Heart right ventricle (tissue), 16 donors: ENCODE measurements around the gene KCTD13. TPM values are rescaled to one million over a fixed set of nuclear protein-coding genes. Genes with fewer than 3 reads are reported as not detected.
"Not testable (repeated sequence)": the region's sequence is repeated elsewhere in the genome, so short reads cannot be mapped to it uniquely, and the experiment has no call there.

Experiments used
- ATAC-seq, 8 donors: fragments of 200-7000 bp; cut with Tn5 transposase; one replicate each; pipeline ENCODE4 v1.9.1; 2020; ENCODE audit warnings: mild to moderate bottlenecking in 8 of 8, moderate library complexity in 8 of 8, moderate number of reproducible peaks in 1 of 8
- DNase-seq, 2 donors: peaks; one replicate each; pipeline ENCODE4 v3.0.0-alpha.2; 2020
- H3K27ac ChIP-seq, 10 donors: fragments of 200-600 bp; sonication (generic) in 2 of 10; one replicate each; pipeline versions ENCODE4 v1.5.0 to v1.8.0; 2020 to 2022; ENCODE audit warnings: mild to moderate bottlenecking in 3 of 10
- H3K27me3 ChIP-seq, 7 donors: fragments of 200-600 bp; one replicate each; pipeline ENCODE4 v1.8.0; 2021 to 2022; ENCODE audit warnings: mild to moderate bottlenecking in 2 of 7
- H3K36me3 ChIP-seq, 9 donors: fragments of 200-600 bp; sonication (generic) in 1 of 9; one replicate each; pipeline versions ENCODE4 v1.5.0 to v1.8.0; 2020 to 2022; ENCODE audit warnings: mild to moderate bottlenecking in 2 of 9
- H3K4me1 ChIP-seq, 9 donors: fragments of 200-600 bp; sonication (generic) in 1 of 9; one replicate each; pipeline versions ENCODE4 v1.5.0 to v1.8.0; 2020 to 2022; ENCODE audit warnings: mild to moderate bottlenecking in 4 of 9
- H3K4me3 ChIP-seq, 10 donors: fragments of 200-600 bp; sonication (generic) in 2 of 10; one replicate each; pipeline versions ENCODE4 v1.5.0 to v1.8.0; 2020 to 2022; ENCODE audit warnings: mild to moderate bottlenecking in 7 of 10, moderate library complexity in 2 of 10
- H3K9me3 ChIP-seq, 11 donors: fragments of 200-600 bp in 10 of 11; sonication (generic) in 2 of 11; one replicate each; pipeline versions ENCODE4 v1.5.0 to v1.8.0; 2013 to 2022; ENCODE audit warnings: mild to moderate bottlenecking in 2 of 11, control low read depth in 1 of 11, moderate library complexity in 1 of 11
- CTCF ChIP-seq, 9 donors: fragments of 200-600 bp; sonication (generic) in 2 of 9; IDR thresholded peaks; one replicate each; pipeline versions ENCODE4 v1.5.0 to v1.8.0; 2021 to 2022; ENCODE audit warnings: antibody characterized with exemption in 9 of 9, mild to moderate bottlenecking in 5 of 9, moderate library complexity in 1 of 9
- WGBS, 2 donors: extraction: QIAGEN DNeasy Blood & Tissue Kit; methylation state at CpG; one replicate each; pipeline ENCODE4 v1.1.7; 2013; ENCODE audit warnings: inconsistent platforms in 1 of 2; 5-methylcytosine and 5-hydroxymethylcytosine counted together
- intact Hi-C, 10 donors: fragments of 100-400 bp; cut with DNase I; formaldehyde crosslinking; loops; one replicate each; pipeline versions ENCODE4 v1.11.1 to v1.14.2; 2022
- polyA plus RNA-seq, 2 donors: library from polyadenylated mRNA; stranded (reverse); fragments of 200-250 nt; gene quantifications; one replicate each; pipeline ENCODE4 v1.2.3, GENCODE V29; 2013
- total RNA-seq, 10 donors: library from RNA; stranded (reverse); fragmentation: NEBNext Ultra II Directional in 3 of 10; extraction: Animal tissue kit (Norgen Biotek cat#: 25700) in 3 of 10; gene quantifications; one replicate each; pipeline versions ENCODE4 v1.2.1 to v1.2.4, GENCODE V29; 2021 to 2023
- donor health status: Arrhythmogenic right ventricular cardiomyopathy.
- donor health status: ischemic (EF 13 %, LVEDD 7.1; RV severe dilation, severe dysfunction).
- donor health status: healthy with polysubstance abuse.
- donor health status: DM: no; HTN: yes; CAD: no.
- donor health status: DM: no; HTN: no; CAD: no.
- donor health status: ischemic (EF 25% LVEDD 6.9; RV normal size, moderate dysfunction).
- donor health status: ischemic (EF 25% LVEDD 5.7; RV mildly dilated, moderate dysfunction).
- donor health status: healthy.
- donor health status: DM: yes; HTN: yes; CAD: no.
- donor health status: Ischemic cardiomyopathy.
- donor health status: ischemic (EF 35%, LVEDD 5.7; RV mildly dilated, moderate dysfunction).
- donor health status: nonischemic (EF 11% LVEDD 7.7; RV severe dilation, severe dysfunction).
- donor health status: DM: yes; HTN: yes; CAD: no.
- donor health status: PGD.
- donor health status: ischemic (EF 29% LVEDD 5.4; RV normal size, mild dysfunction).
- donor health status: nonischemic (EF 23%, LVEDD 6.1; RV moderate dilation, normal function).

KCTD13 gene
- total and polyA plus RNA-seq, 12 donors = 5.2 to 18.0 (median 7.3) TPM

DNA sequence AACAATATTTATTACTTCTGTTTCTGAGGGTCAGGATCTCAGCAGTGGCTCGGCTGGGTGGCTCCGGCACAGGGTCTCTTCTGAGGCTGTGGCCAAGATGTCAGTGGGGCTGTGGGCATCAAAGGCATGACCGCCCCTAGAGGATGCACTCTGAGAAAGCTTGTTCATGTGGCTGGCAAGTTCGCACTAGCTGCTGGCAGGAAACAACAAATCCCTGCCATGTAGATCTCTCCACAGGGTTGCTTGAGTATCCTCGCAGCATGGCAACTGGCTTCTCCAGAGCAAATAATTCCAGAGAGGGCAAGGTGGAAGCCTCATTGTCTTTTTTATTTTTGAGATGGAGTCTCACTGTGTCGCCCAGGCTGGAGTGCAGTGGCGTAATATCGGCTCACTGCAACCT, 12.5 kb downstream of the KCTD13 start:
- intact Hi-C loops = no loop called here
- 96 to 98% methylated on average over 8 of the region's 8 CpGs for WGBS, 2 donors
- Histone ChIP-seq H3K27me3 (no peaks in the 10 kb centered on the region), H3K27ac (no peak overlapping the region), H3K4me1 (no peaks in the 10 kb centered on the region), H3K36me3 (peaks cover 0 to 46% (median 6%) of the 10 kb centered on the region in 9 donors), H3K4me3 (no peak overlapping the region), H3K9me3 (no peaks in the 10 kb centered on the region)
- DNase-seq = no peak
- TF ChIP-seq CTCF (IDR thresholded peaks at IDR 0.05) = no peak
- no peak for ATAC-seq

GRCh38 chr16:29912087-29912486, 13.9 kb downstream of the KCTD13 start:
- Histone ChIP-seq H3K4me1 (no peaks in the 10 kb centered on the region), H3K27ac (no peak overlapping the region), H3K9me3 (no peaks in the 10 kb centered on the region), H3K36me3 (peaks cover 0 to 36% (median 0%) of the 10 kb centered on the region in 9 donors), H3K27me3 (no peaks in the 10 kb centered on the region), H3K4me3 (no peak overlapping the region)
- ATAC-seq = no peak
- TF ChIP-seq CTCF (IDR thresholded peaks at IDR 0.05) = no peak
- WGBS, 2 donors = 60 to 64% methylated on average over 11 of the region's 11 CpGs
- intact Hi-C loops = no loop called here
- DNase-seq = no peak

GRCh38 chr16:29911676-29912010, 14.4 kb downstream of the KCTD13 start:
- H3K27ac ChIP-seq = no peak overlapping the region
- no peak for TF ChIP-seq CTCF (IDR thresholded peaks at IDR 0.05)
- DNase-seq = no peak
- H3K4me1 ChIP-seq = no peaks in the 10 kb centered on the region
- H3K27me3 ChIP-seq = no peaks in the 10 kb centered on the region
- intact Hi-C loops = no loop called here
- WGBS, 2 donors = 70 to 77% methylated on average over 15 of the region's 15 CpGs
- no peaks in the 10 kb centered on the region for H3K9me3 ChIP-seq
- H3K4me3 ChIP-seq = no peak overlapping the region
- ATAC-seq = peak in 3 of 8 donors; percentile 33 to 50 (median 33)
- H3K36me3 ChIP-seq = peaks cover 0 to 33% (median 0%) of the 10 kb centered on the region in 9 donors

GRCh38 chr16:29910819-29911675, 15.0 kb downstream of the KCTD13 start:
- WGBS, 2 donors = 86 to 87% methylated on average over 20 of the region's 20 CpGs
- Histone ChIP-seq H3K4me1 (no peaks in the 10 kb centered on the region), H3K4me3 (no peak overlapping the region), H3K36me3 (peaks cover 0 to 36% (median 0%) of the 10 kb centered on the region in 9 donors), H3K27ac (no peak overlapping the region), H3K9me3 (no peaks in the 10 kb centered on the region), H3K27me3 (no peaks in the 10 kb centered on the region)
- intact Hi-C loops = no loop called here
- TF ChIP-seq CTCF (IDR thresholded peaks at IDR 0.05) = no peak
- DNase-seq = no peak
- ATAC-seq = peak in 1 of 8 donors; percentile 8

- intact Hi-C loops = not testable (repeated sequence)
- H3K36me3 ChIP-seq = peaks cover 0 to 27% (median 0%) of the 10 kb centered on the region in 9 donors
- WGBS, 2 donors = 94 to 95% methylated on average over 6 of the region's 6 CpGs
Observed at GRCh38 chr16:29909851-29910250, 16.2 kb downstream of the KCTD13 start.

More at GRCh38 chr16:29909851-29910250, 16.2 kb downstream of the KCTD13 start:
- H3K27me3 ChIP-seq, ATAC-seq, H3K27ac ChIP-seq, H3K4me3 ChIP-seq, H3K9me3 ChIP-seq, DNase-seq, H3K4me1 ChIP-seq: not testable (repeated sequence)
